Ishikawa (cell line): ENCODE results near the gene RITA1.
A peak's percentile ranks its signal among the peaks of the same experiment; 100 is the strongest.

ENCODE experiments used
- CEBPB ChIP-seq: IDR thresholded peaks from 2 replicates; pipeline ENCODE4 v1.6.1; 2012
- CREB1 ChIP-seq: IDR thresholded peaks from 2 replicates; pipeline ENCODE4 v1.6.1; 2012; ENCODE audit warnings: low read depth
- EGR1 ChIP-seq: IDR thresholded peaks from 2 replicates; pipeline ENCODE4 v1.6.1; 2012
- EP300 ChIP-seq: IDR thresholded peaks from 2 replicates; pipeline ENCODE4 v1.6.1; 2012; ENCODE audit warnings: borderline replicate concordance
- FOXM1 ChIP-seq: IDR thresholded peaks from 2 replicates; pipeline ENCODE4 v1.6.1; 2012; ENCODE audit warnings: low read depth, borderline replicate concordance
- MAX ChIP-seq: IDR thresholded peaks from 2 replicates; pipeline ENCODE4 v1.6.1; 2012
- NFIC ChIP-seq: IDR thresholded peaks from 2 replicates; pipeline ENCODE4 v1.6.1; 2012
- RAD21 ChIP-seq: IDR thresholded peaks from 2 replicates; pipeline ENCODE4 v1.6.1; 2012; ENCODE audit warnings: low read depth
- REST ChIP-seq: IDR thresholded peaks from 2 replicates; pipeline ENCODE4 v1.6.1; 2012; ENCODE audit warnings: low read depth, mild to moderate bottlenecking
- TAF1 ChIP-seq: IDR thresholded peaks from 2 replicates; pipeline ENCODE4 v1.6.1; 2012; ENCODE audit warnings: low read depth, mild to moderate bottlenecking
- TCF12 ChIP-seq: IDR thresholded peaks from 2 replicates; pipeline ENCODE4 v1.6.1; 2012; ENCODE audit warnings: low read depth
- TEAD4 ChIP-seq: IDR thresholded peaks from 2 replicates; pipeline ENCODE4 v1.6.1; 2012
- USF1 ChIP-seq: IDR thresholded peaks from 2 replicates; pipeline ENCODE4 v1.6.1; 2012
- YY1 ChIP-seq: IDR thresholded peaks from 2 replicates; pipeline ENCODE4 v1.6.1; 2012; ENCODE audit warnings: low read depth
- ZBTB7A ChIP-seq: IDR thresholded peaks from 2 replicates; pipeline ENCODE4 v1.6.1; 2012; ENCODE audit warnings: low read depth

Gene RITA1

GRCh38 chr12:113149361-113150150 lies 36.0 kb upstream of the RITA1 start, which contains the start of gene CFAP73:
TSS of gene CFAP73 (plus strand) at chr12:113149724. CDS start at chr12:113149858, 134 bp downstream.
- TF ChIP-seq TCF12 (no peak), TEAD4 (peak; percentile 49), RAD21 (no peak), CREB1 (no peak), YY1 (no peak), FOXM1 (no peak), EGR1 (peak; percentile 73), TAF1 (no peak), USF1 (no peak), EP300 (no peak), REST (no peak), NFIC (no peak), CEBPB (no peak), ZBTB7A (no peak; the same call in 1 of the 2 replicates), MAX (peak; percentile 44; the same call in 1 of the 2 replicates)

- TF ChIP-seq NFIC: no peak
- no peak for TF ChIP-seq YY1
- no peak for TF ChIP-seq EGR1
- TF ChIP-seq CREB1: no peak
- TF ChIP-seq TCF12: no peak
- TF ChIP-seq USF1: no peak
- TF ChIP-seq RAD21: no peak
These were observed 33.9 kb upstream of the RITA1 start for GRCh38 chr12:113151655-113152054.

GRCh38 chr12:113152196-113152834 lies 33.2 kb upstream of the RITA1 start:
- TF ChIP-seq NFIC (no peak), CEBPB (no peak), EGR1 (no peak), ZBTB7A (no peak), FOXM1 (no peak), USF1 (no peak), TEAD4 (no peak), CREB1 (no peak), TCF12 (no peak), EP300 (no peak), RAD21 (no peak), YY1 (no peak), TAF1 (no peak), REST (no peak), MAX (no peak)

GRCh38 chr12:113152835-113153814 lies 32.4 kb upstream of the RITA1 start:
- TF ChIP-seq ZBTB7A: peak; percentile 33; the same call in 1 of the 2 replicates
- TF ChIP-seq USF1: no peak
- TF ChIP-seq TEAD4: no peak
- 0 out of 2 replicates have a peak, but pooled peaks have one; percentile 46 for TF ChIP-seq TCF12
- no peak for TF ChIP-seq CREB1
- TF ChIP-seq TAF1: peak; percentile 15; the same call in 1 of the 2 replicates
- peak; percentile 90 for TF ChIP-seq MAX
- peak; percentile 83 for TF ChIP-seq RAD21
